Measurements from ENCODE around the gene RPL21.

Gene RPL21

GRCh38 chr13:27251166-27252091 is at the start of gene RPL21 (continued):
- TF ChIP-seq ZNF280D (tag by site-specific recombination; IDR thresholded peaks at IDR 0.05) = no peak
- 0 out of 2 replicates have a peak, but pooled peaks have one; percentile 4 for TF ChIP-seq FEZF1 (tag by site-specific recombination; IDR thresholded peaks at IDR 0.05)
- TF ChIP-seq ZNF558 (tag by site-specific recombination; IDR thresholded peaks at IDR 0.05) = no peak
- peak; percentile 54; the same call in 1 of the 2 replicates for TF ChIP-seq SP2 (tag by site-specific recombination; IDR thresholded peaks at IDR 0.05)
- TF ChIP-seq ZNF654 (tag by site-specific recombination; IDR thresholded peaks at IDR 0.05; ENCODE audit: low read depth) = no peak
- no peak for TF ChIP-seq KLF7 (tag by site-specific recombination; IDR thresholded peaks at IDR 0.05; ENCODE audit: borderline replicate concordance)
- TF ChIP-seq ZNF324 (tag by site-specific recombination; IDR thresholded peaks at IDR 0.05) = peak; percentile 52; the same call in 1 of the 2 replicates
- TF ChIP-seq GLIS2 (tag by site-specific recombination; IDR thresholded peaks at IDR 0.05) = 0 out of 2 replicates have a peak, but pooled peaks have one; percentile 18
- 0 out of 2 replicates have a peak, but pooled peaks have one; percentile 40 for TF ChIP-seq ATF2 (tag by site-specific recombination; IDR thresholded peaks at IDR 0.05; ENCODE audit: low read depth)
- 0 out of 2 replicates have a peak, but pooled peaks have one; percentile 10 for TF ChIP-seq EGR2 (tag by site-specific recombination; IDR thresholded peaks at IDR 0.05; ENCODE audit: low read depth)
- TF ChIP-seq ZNF2 (tag by site-specific recombination; IDR thresholded peaks at IDR 0.05) = peak; percentile 71
- TF ChIP-seq KLF9 (tag by site-specific recombination; IDR thresholded peaks at IDR 0.05; ENCODE audit: low read depth) = peak; percentile 77
- no peak for TF ChIP-seq ZNF266 (tag by site-specific recombination; IDR thresholded peaks at IDR 0.05; ENCODE audit: low read depth)
- TF ChIP-seq ZEB2 (tag by site-specific recombination; IDR thresholded peaks at IDR 0.05) = peak; percentile 73
- peak; percentile 96 for TF ChIP-seq ELK4 (IDR thresholded peaks at IDR 0.05; ENCODE audit: borderline replicate concordance, low read depth, low read length)
- no peak for TF ChIP-seq ZNF366 (tag by site-specific recombination; conservative IDR thresholded peaks at IDR 0.05)
- no peak for TF ChIP-seq PATZ1 (tag by site-specific recombination; IDR thresholded peaks at IDR 0.05)
- 0 out of 2 replicates have a peak, but pooled peaks have one; percentile 31 for TF ChIP-seq ZFHX2 (tag by site-specific recombination; conservative IDR thresholded peaks at IDR 0.05)
- TF ChIP-seq ZNF423 (tag by site-specific recombination; IDR thresholded peaks at IDR 0.05) = 0 out of 2 replicates have a peak, but pooled peaks have one; percentile 16
- no peak for TF ChIP-seq ZNF10 (tag by site-specific recombination; IDR thresholded peaks at IDR 0.05)
- no peak for TF ChIP-seq HOXD13 (CRISPR knock-in tag; IDR thresholded peaks at IDR 0.05; ENCODE audit: borderline replicate concordance)
- 0 out of 2 replicates have a peak, but pooled peaks have one; percentile 18 for TF ChIP-seq ZNF561 (tag by site-specific recombination; IDR thresholded peaks at IDR 0.05; ENCODE audit: borderline replicate concordance)
